Glomerular visceral epithelial cell (primary cell): ENCODE data around the gene ACSF2.
"Not testable (repeated sequence)": the region's sequence is repeated elsewhere in the genome, so short reads cannot be mapped to it uniquely, and the experiment has no call there.

Experiments used
- DNase-seq: peaks from one replicate; pipeline ENCODE4 v3.0.0-alpha.2; 2016; ENCODE audit errors: extremely low spot score

The ACSF2 gene

DNA sequence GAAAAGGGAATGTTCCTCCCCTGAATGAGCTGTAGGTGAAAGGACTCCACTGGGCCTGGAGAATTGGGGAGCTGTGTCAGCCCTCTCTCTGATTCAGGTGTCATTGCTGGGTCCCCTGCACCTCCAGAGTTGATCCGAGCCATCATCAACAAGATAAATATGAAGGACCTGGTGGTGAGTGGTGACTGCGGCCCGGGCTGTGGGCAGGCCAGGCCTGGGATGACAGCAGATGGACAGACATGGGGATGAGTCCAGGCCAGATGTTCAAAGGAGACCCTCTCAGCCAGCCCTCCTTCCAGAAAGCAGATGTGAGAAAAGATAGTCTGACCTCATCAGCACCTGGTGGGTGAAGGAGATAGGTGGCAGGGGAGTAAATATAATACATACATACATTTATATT is 38.1 kb downstream of the ACSF2 start:
- DNase-seq, result no peak

GRCh38 chr17:50464736-50465135 is 38.7 kb downstream of the ACSF2 start:
- no peak for DNase-seq

DNA sequence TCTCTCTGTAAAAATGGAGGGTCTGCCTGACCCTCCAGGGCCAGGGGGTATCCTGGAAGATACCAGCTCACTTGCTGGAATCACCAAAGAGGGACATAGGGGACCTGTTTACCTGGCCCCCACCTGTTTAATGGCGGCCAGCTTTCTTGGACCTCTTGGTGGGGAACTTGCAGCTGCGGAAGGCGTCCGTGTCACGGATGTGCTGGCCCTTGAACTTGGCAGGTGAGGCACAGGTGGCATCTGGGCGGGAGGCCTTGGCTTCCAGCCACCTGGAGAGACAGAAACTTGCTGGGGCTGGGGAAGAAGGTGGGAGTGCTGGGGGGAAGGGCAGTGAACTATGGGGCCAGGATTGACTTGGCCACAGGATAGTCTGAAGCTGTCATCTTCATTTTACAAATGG is 39.2 kb downstream of the ACSF2 start:
- no peak for DNase-seq

- no peak for DNase-seq
These were observed 39.6 kb downstream of the ACSF2 start for GRCh38 chr17:50465635-50466034.

- no peak for DNase-seq
These were observed 40.5 kb downstream of the ACSF2 start for GRCh38 chr17:50466371-50467113.

GRCh38 chr17:50467114-50467854 is 41.3 kb downstream of the ACSF2 start:
- no peak for DNase-seq

GRCh38 chr17:50467855-50468303 is 41.9 kb downstream of the ACSF2 start:
- no peak for DNase-seq

DNA sequence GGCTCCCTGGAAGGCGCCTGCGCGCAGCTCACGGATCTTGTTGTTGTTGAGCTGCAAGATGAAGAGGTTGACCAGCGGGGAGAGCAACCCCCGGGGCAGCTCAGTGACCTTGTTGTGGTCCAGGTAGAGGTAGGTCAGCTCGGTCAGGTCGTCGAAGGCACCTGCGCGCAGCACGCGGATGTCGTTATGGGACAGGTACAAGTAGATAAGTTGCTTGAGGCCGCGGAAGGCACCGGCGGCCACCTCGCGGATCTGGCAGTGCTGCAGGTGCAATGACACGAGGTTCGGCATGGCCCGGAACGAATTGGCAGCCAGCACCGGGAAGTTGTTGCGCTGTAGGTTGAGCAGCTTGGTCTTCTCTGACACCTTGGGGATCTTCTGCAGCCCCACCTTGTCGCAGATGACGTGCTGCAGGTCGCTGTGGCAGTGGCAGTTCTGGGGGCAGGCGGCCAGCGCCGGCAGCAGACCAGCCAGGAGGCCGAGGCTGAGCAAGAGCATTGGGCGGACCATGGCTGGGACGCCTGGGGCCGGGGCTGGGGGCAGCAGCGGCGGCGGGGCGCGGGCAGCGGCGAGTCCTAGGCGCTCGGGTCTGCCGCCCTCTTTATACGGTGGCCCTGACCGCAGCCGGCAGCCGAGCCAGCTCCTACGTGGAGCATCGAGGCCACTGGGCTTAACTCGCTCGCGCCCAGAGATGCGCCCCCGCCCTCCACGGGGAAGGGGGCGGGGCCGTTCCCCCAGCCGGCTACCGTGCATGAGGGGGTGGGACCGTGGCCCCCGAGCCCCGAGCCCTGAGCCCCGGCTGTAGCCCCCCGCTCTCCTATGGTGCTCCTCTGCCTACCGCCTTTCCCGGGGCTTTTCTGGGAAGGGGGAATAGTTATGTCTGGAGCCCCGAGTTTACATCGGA is 42.5 kb downstream of the ACSF2 start, which contains the start of gene CHAD:
CHAD (minus strand) TSS at position 577 of the 904 bp plus-strand sequence; CDS start at position 510, 67 bp downstream.
- DNase-seq, result no peak

GRCh38 chr17:50469208-50469605 is 43.2 kb downstream of the ACSF2 start:
- DNase-seq, result no peak

- no peak for DNase-seq
These were observed 43.8 kb downstream of the ACSF2 start for GRCh38 chr17:50469671-50470305.

DNA sequence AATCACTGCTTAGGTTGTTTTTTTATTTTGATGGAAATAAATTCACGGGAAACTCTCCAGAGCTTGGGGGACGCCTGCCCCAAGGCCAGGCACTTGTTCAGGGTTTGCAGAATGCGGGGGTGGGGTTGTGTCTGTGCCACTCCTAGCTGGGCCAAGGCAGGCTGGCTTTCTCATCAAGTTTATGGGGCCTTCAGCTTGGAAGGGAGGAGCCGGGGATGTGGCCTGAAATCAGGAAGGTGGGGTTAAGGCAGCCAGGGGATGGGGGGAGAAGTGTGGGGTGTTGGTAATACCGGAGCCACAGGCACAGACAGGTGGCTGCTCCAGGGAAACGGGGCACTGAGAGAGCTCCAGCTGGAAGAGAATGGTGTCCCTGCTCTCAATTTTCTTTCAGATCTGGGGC is 44.4 kb downstream of the ACSF2 start:
- DNase-seq, result no peak

DNA sequence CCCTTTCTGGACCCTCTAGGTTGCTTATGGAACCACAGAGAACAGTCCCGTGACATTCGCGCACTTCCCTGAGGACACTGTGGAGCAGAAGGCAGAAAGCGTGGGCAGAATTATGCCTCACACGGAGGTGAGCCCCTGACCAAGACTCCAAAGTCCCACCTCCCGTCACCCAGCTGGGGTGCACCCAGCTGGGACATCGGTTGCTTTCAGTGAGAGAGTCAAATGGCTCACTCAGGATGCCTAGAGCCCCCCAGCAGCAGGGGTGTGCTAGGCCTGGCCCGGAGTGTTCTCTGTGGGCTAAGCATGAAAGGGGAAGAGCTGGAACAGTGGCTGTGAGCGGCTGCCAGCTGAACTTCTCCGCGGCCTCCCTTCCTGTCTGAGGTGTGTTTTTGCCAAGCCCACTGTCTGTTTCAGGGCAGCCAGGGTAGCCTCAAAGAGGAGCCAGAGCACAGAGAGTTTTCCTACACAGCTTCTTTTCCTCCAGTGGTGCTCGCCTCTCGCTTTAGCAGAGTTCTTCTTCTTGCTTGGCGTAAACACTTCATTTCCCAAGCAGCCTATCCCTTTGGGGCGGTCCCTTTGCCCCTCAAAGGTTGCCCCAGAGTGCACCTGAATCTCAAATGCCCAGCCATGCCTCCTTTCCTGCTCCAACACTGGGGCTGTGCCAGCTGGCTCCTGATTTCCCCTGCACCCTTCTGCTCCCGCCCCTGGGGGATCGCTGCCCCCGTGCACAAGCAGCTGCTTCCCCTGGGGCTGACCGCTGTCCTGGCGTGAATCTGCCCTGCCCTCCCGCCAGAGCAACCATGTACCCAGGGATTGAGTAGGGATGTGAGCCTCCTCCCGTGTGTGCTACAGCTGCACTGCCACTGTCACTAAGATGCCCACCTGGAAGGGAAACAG is 45.2 kb downstream of the ACSF2 start:
- no peak for DNase-seq

- no peak for DNase-seq
These were observed 46.3 kb downstream of the ACSF2 start for GRCh38 chr17:50472286-50472685.

DNA sequence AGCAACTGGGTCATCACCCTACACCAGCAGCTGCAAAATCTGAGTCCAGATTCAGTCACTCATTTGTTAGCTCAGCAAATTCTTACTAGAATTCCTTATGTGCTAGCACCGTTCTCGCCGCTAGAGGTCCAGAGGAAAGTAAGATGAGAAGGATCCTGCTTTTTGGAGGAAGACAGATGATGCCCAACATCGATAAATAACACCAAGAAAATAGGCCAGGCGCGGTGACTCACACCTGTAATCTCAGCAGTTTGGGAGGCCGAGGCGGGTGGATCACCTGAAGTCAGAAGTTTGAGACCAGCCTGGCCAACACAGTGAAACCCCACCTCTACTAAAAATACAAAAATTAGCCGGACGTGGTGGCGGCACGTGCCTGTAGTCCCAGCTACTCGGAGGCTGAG is 46.7 kb downstream of the ACSF2 start:
- not testable (repeated sequence) for DNase-seq

- no peak for DNase-seq
These were observed 47.9 kb downstream of the ACSF2 start for GRCh38 chr17:50473901-50474300.

GRCh38 chr17:50474523-50474922 is 48.5 kb downstream of the ACSF2 start:
- DNase-seq, result no peak

DNA sequence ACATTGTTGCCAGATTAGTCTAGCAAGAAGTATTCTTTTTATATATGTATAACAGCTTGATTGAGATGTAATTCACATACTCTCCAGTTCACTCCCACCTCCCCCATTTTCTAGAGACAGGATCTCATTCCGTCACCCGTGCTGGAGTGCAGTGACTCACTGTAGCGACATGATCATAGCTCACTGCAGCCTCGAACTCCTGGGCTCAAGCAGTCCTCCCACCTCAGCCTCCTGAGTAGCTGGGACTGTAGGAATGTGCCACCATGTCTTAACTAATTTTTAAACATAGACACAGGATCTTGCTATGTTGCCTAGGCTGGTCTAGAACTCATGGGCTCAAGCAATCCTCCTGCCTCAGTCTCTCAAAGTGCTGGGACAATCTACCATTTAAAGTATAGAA is 49.3 kb downstream of the ACSF2 start:
- no peak for DNase-seq

DNA sequence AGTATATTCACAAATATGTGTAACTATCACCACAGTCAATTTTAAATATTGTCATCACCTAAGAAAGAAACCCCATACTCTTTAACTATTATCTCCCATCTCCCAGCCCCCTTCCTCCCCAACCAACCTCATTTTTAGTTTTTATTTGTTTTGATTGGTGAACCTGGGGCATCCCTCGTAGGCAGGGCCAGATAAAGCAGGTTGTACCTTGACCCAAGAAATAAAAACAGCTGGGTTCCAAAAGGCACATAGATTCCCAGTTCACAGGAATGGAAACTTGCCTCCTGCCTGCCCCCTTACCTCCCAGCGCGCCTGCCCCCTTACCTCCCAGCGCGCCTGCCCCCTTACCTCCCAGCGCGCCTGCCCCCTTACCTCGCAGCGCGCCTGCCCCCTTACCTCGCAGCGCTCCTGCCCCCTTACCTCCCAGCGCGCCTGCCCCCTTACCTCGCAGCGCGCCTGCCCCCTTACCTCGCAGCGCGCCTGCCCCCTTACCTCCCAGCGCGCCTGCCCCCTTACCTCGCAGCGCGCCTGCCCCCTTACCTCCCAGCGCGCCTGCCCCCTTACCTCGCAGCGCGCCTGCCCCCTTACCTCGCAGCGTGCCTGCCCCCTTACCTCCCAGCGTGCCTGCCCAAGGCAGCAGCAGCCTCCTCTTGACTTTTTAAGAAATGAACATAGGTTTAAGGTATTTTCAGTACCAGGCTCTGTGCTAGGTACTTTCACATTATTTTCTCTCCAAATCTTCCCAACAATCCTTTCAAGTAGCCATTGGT is 49.9 kb downstream of the ACSF2 start:
- DNase-seq, result not testable (repeated sequence)

DNA sequence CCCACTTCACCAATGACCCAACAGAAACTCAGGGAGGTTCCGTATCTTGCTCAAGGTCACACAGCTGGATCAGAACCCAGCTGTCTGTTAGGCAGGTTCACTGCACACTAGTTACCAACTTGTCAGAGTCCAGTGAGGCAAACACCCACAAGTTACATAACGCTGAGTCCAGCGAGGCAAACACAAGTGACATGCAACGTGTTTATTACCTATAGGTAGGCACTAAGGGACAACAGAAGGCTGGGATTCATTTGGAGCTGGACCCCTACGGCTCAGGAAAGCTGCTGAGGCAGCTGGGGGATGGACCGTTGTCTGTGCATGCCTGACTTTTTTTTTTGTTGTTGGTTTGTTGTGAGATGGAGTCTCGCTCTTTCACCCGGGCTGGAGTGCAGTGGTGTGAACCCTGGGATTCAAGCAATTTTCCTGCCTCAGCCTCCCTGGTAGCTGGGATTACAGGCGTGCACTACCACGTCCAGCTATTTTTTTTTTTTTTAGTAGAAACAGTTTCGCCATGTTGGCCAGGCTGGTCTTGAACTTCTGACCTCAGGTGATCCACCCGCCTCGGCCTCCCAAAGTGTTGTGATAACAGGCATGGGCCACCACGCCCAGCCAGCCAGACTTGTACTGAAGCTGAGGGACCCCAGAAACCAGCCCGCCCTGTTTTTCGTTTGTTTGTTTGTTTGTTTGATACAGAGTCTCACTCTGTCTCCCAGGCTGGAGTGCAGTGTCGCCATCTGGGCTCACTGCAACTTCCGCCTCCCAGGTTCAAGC is 50.7 kb downstream of the ACSF2 start:
- no peak for DNase-seq
